ENCODE data around the gene PHF20. TPM values are rescaled to one million over a fixed set of nuclear protein-coding genes. Genes with fewer than 3 reads are reported as not detected.

PHF20 gene
- total and polyA plus RNA-seq, 2 of the 13 experiments (the other 11 are each of a cell fraction or from before 2014, with no cell fraction given): 22.8 to 34.1 TPM

- peak; percentile 81; the same call in 1 of the 2 replicates for TF ChIP-seq PITX1 (CRISPR knock-in tag; IDR thresholded peaks at IDR 0.05)
- no peak for TF ChIP-seq PLSCR1 (CRISPR knock-in tag; IDR thresholded peaks at IDR 0.05; ENCODE audit: borderline replicate concordance)
- TF ChIP-seq TBX2 (CRISPR knock-in tag; IDR thresholded peaks at IDR 0.05; ENCODE audit: borderline replicate concordance): peak; percentile 71; the same call in 1 of the 2 replicates
- peak; percentile 78 for TF ChIP-seq ZNF331 (CRISPR knock-in tag; IDR thresholded peaks at IDR 0.05)
- TF ChIP-seq CREBL2 (CRISPR knock-in tag; IDR thresholded peaks at IDR 0.05; ENCODE audit: borderline replicate concordance): peak; percentile 97; the same call in 1 of the 2 replicates
- peak; percentile 99; the same call in 1 of the 2 replicates for TF ChIP-seq PBX3 (CRISPR knock-in tag; IDR thresholded peaks at IDR 0.05; ENCODE audit: borderline replicate concordance)
- TF ChIP-seq AFF4 (CRISPR knock-in tag; IDR thresholded peaks at IDR 0.05): no peak
- no peak; the same call in 1 of the 2 replicates for TF ChIP-seq ZNF678 (CRISPR knock-in tag; IDR thresholded peaks at IDR 0.05)
- peak; percentile 43; the same call in 1 of the 2 replicates for TF ChIP-seq NR2C2 (CRISPR knock-in tag; IDR thresholded peaks at IDR 0.05; ENCODE audit: borderline replicate concordance)
- TF ChIP-seq CSRNP1 (CRISPR knock-in tag; IDR thresholded peaks at IDR 0.05): peak; percentile 95
- peak; percentile 45; the same call in 1 of the 2 replicates for TF ChIP-seq SIN3A (IDR thresholded peaks at IDR 0.05; ENCODE audit: borderline replicate concordance, low read depth, low read length)
- TF ChIP-seq NFE2L1 (CRISPR knock-in tag; IDR thresholded peaks at IDR 0.05; ENCODE audit: borderline replicate concordance): peak; percentile 90; the same call in 1 of the 2 replicates
- TF ChIP-seq JDP2 (CRISPR knock-in tag; IDR thresholded peaks at IDR 0.05; ENCODE audit: borderline replicate concordance): peak; percentile 96
- no peak; the same call in 1 of the 2 replicates for TF ChIP-seq THAP8 (CRISPR knock-in tag; IDR thresholded peaks at IDR 0.05; ENCODE audit: borderline replicate concordance)
- TF ChIP-seq KDM6A (CRISPR knock-in tag; IDR thresholded peaks at IDR 0.05; ENCODE audit: low read depth): peak; percentile 31; the same call in 1 of the 2 replicates
- peak; percentile 75; the same call in 1 of the 2 replicates for TF ChIP-seq NR1H2 (CRISPR knock-in tag; IDR thresholded peaks at IDR 0.05; ENCODE audit: borderline replicate concordance, low read depth)
- TF ChIP-seq ZEB1 (IDR thresholded peaks at IDR 0.05; ENCODE audit: insufficient replicate concordance, low read depth): peak; percentile 24
- 0 out of 2 replicates have a peak, but pooled peaks have one; percentile 59 for TF ChIP-seq ZNF484 (CRISPR knock-in tag; IDR thresholded peaks at IDR 0.05; ENCODE audit: borderline replicate concordance, low read depth)
Observed at GRCh38 chr20:35771689-35772562, at the start of gene PHF20 (continued).
